Measurements from ENCODE around the gene EEIG1.

EEIG1 gene

DNA sequence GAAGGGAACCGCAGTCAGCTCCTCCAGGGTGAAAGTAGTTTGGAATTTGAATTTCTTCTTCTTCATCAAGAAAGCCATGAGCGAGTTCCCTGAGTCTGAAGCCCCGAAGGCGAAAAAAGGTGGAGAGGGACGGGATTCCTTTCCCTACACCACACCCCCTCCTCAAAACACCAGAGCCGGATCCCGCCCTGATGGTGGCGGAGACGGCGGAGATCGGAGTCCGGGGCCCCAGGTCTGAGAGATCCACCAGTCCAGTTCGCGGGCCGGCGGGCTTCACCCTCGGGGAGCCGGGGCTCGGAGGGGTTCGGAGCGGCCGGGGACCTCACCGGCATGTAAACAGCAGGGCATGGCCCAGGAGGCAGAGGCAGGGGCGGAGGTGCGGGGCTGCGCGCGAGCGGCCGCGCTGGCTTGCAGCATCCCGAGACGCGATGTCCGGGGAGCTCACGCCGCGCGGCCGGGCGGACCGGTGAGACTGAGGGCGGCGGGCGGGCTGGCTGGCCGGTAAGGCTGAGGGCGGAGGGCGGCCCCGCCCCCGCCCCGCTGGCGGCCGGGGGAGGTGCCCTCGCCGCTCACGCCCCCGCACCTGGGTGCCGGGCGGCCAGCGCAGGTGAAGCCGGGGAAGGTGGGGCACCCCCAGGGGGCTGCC, 606 bp downstream of the EEIG1 start:
- peaks cover 6% of the 10 kb centered on the region; the same call in 1 of the 2 replicates for H3K4me1 ChIP-seq (ENCODE audit: control insufficient read depth, insufficient read depth, low read length)
- TF ChIP-seq SP3 (tag by site-specific recombination; IDR thresholded peaks at IDR 0.05) = peak; percentile 14; the same call in 1 of the 2 replicates
- TF ChIP-seq KLF9 (tag by site-specific recombination; IDR thresholded peaks at IDR 0.05; ENCODE audit: low read depth) = peak; percentile 78
- TF ChIP-seq ZNF335 (tag by site-specific recombination; conservative IDR thresholded peaks at IDR 0.05) = peak; percentile 68
- TF ChIP-seq ZBTB20 (tag by site-specific recombination; IDR thresholded peaks at IDR 0.05) = peak; percentile 87
- TF ChIP-seq, protein P1, sequence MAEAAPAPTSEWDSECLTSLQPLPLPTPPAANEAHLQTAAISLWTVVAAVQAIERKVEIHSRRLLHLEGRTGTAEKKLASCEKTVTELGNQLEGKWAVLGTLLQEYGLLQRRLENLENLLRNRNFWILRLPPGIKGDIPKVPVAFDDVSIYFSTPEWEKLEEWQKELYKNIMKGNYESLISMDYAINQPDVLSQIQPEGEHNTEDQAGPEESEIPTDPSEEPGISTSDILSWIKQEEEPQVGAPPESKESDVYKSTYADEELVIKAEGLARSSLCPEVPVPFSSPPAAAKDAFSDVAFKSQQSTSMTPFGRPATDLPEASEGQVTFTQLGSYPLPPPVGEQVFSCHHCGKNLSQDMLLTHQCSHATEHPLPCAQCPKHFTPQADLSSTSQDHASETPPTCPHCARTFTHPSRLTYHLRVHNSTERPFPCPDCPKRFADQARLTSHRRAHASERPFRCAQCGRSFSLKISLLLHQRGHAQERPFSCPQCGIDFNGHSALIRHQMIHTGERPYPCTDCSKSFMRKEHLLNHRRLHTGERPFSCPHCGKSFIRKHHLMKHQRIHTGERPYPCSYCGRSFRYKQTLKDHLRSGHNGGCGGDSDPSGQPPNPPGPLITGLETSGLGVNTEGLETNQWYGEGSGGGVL (tag by site-specific recombination; IDR thresholded peaks at IDR 0.05) = 0 out of 2 replicates have a peak, but pooled peaks have one; percentile 3
- TF ChIP-seq, protein P2, sequence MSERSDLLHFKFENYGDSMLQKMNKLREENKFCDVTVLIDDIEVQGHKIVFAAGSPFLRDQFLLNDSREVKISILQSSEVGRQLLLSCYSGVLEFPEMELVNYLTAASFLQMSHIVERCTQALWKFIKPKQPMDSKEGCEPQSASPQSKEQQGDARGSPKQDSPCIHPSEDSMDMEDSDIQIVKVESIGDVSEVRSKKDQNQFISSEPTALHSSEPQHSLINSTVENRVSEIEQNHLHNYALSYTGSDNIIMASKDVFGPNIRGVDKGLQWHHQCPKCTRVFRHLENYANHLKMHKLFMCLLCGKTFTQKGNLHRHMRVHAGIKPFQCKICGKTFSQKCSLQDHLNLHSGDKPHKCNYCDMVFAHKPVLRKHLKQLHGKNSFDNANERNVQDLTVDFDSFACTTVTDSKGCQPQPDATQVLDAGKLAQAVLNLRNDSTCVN (tag by site-specific recombination; optimal IDR thresholded peaks at IDR 0.05) = peak; percentile 62
- TF ChIP-seq ZNF654 (tag by site-specific recombination; IDR thresholded peaks at IDR 0.05; ENCODE audit: low read depth) = no peak
- TF ChIP-seq, protein P3, sequence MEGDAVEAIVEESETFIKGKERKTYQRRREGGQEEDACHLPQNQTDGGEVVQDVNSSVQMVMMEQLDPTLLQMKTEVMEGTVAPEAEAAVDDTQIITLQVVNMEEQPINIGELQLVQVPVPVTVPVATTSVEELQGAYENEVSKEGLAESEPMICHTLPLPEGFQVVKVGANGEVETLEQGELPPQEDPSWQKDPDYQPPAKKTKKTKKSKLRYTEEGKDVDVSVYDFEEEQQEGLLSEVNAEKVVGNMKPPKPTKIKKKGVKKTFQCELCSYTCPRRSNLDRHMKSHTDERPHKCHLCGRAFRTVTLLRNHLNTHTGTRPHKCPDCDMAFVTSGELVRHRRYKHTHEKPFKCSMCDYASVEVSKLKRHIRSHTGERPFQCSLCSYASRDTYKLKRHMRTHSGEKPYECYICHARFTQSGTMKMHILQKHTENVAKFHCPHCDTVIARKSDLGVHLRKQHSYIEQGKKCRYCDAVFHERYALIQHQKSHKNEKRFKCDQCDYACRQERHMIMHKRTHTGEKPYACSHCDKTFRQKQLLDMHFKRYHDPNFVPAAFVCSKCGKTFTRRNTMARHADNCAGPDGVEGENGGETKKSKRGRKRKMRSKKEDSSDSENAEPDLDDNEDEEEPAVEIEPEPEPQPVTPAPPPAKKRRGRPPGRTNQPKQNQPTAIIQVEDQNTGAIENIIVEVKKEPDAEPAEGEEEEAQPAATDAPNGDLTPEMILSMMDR (tag by site-specific recombination; IDR thresholded peaks at IDR 0.05) = no peak
- POLR2A ChIA-PET = interaction anchor here (0.5 to 2.8 kb wide), 15 partner anchors 10 to 391 kb away, joined by 3 to 19 read pairs (median 4); partner anchors contain the start of genes SLC25A25 and URM1
- H3K9me3 ChIP-seq (ENCODE audit: control insufficient read depth, insufficient read depth, low read depth, low read length) = no peaks in the 10 kb centered on the region
- H3K27ac ChIP-seq (ENCODE audit: extremely low read depth, low read depth, low read length) = peak overlapping the region; percentile 81; the same call in 1 of the 2 replicates
- peaks cover 0 to 3% of the 10 kb centered on the region in 2 experiments; a peak in 1 of 3 replicates for H3K36me3 ChIP-seq (ENCODE audit: control insufficient read depth in 2 of 2, insufficient read depth in 1 of 2, low read length in 2 of 2)
- CTCF ChIA-PET = interaction anchor here (1.0 to 10.0 kb wide), 6 partner anchors 31 to 145 kb away, joined by 3 to 94 read pairs (median 4); no protein-coding TSS in a partner anchor
- H3K4me3 ChIP-seq (ENCODE audit: low read depth, low read length) = peak overlapping the region; percentile 66

DNA sequence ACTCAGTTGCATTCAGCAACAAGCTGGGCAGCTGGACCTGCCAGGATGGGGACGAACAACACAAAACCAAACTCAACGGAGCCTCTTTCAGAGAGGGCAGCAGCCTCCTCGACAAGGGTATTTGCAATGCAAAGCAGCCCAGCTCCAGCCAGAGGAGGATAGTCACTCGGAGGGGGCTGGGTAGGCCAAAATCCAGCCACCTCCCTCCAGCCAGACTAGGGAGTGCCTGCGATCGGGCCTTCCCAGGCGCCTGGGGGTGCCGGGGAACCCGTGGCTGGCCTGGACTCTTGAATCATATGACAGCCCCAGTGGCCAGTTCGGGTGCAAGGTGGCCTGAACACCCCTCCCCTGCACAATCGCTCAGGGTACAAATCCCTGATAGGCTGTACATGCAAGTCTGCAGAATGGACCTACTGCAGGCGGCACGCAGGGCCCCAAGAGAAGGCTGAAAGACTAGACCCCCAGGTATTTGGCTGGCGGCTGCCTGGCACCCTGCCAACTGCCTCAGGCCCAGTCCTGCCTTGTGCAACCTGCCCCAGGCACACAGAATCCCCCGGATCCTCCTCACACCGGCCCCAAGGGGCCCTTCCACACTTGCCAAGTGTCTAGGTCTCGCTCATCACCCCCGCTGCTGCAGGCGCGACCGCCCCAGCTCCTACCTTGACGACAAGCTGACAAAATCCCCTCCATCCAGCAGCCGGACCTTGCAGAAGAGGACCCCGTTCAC, 1.3 kb downstream of the EEIG1 start:
- H3K9me3 ChIP-seq (ENCODE audit: control insufficient read depth, insufficient read depth, low read depth, low read length) = no peaks in the 10 kb centered on the region
- peaks cover 6% of the 10 kb centered on the region; the same call in 1 of the 2 replicates for H3K4me1 ChIP-seq (ENCODE audit: control insufficient read depth, insufficient read depth, low read length)
- peaks cover 0 to 3% of the 10 kb centered on the region in 2 experiments; a peak in 1 of 3 replicates for H3K36me3 ChIP-seq (ENCODE audit: control insufficient read depth in 2 of 2, insufficient read depth in 1 of 2, low read length in 2 of 2)
- CTCF ChIA-PET = interaction anchor here (1.0 to 10.0 kb wide), 9 partner anchors 25 to 145 kb away, joined by 3 to 94 read pairs (median 4); no protein-coding TSS in a partner anchor
- H3K27ac ChIP-seq (ENCODE audit: extremely low read depth, low read depth, low read length) = peak overlapping the region; percentile 81; the same call in 1 of the 2 replicates
- POLR2A ChIA-PET = interaction anchor here (0.6 to 2.8 kb wide), 9 partner anchors 9 to 392 kb away, joined by 3 to 19 read pairs (median 6); partner anchors contain the start of gene URM1
- peak overlapping the region; percentile 66 for H3K4me3 ChIP-seq (ENCODE audit: low read depth, low read length)
- no peak for TF ChIP-seq ZNF146 (tag by site-specific recombination; IDR thresholded peaks at IDR 0.05)
- TF ChIP-seq, protein P4, sequence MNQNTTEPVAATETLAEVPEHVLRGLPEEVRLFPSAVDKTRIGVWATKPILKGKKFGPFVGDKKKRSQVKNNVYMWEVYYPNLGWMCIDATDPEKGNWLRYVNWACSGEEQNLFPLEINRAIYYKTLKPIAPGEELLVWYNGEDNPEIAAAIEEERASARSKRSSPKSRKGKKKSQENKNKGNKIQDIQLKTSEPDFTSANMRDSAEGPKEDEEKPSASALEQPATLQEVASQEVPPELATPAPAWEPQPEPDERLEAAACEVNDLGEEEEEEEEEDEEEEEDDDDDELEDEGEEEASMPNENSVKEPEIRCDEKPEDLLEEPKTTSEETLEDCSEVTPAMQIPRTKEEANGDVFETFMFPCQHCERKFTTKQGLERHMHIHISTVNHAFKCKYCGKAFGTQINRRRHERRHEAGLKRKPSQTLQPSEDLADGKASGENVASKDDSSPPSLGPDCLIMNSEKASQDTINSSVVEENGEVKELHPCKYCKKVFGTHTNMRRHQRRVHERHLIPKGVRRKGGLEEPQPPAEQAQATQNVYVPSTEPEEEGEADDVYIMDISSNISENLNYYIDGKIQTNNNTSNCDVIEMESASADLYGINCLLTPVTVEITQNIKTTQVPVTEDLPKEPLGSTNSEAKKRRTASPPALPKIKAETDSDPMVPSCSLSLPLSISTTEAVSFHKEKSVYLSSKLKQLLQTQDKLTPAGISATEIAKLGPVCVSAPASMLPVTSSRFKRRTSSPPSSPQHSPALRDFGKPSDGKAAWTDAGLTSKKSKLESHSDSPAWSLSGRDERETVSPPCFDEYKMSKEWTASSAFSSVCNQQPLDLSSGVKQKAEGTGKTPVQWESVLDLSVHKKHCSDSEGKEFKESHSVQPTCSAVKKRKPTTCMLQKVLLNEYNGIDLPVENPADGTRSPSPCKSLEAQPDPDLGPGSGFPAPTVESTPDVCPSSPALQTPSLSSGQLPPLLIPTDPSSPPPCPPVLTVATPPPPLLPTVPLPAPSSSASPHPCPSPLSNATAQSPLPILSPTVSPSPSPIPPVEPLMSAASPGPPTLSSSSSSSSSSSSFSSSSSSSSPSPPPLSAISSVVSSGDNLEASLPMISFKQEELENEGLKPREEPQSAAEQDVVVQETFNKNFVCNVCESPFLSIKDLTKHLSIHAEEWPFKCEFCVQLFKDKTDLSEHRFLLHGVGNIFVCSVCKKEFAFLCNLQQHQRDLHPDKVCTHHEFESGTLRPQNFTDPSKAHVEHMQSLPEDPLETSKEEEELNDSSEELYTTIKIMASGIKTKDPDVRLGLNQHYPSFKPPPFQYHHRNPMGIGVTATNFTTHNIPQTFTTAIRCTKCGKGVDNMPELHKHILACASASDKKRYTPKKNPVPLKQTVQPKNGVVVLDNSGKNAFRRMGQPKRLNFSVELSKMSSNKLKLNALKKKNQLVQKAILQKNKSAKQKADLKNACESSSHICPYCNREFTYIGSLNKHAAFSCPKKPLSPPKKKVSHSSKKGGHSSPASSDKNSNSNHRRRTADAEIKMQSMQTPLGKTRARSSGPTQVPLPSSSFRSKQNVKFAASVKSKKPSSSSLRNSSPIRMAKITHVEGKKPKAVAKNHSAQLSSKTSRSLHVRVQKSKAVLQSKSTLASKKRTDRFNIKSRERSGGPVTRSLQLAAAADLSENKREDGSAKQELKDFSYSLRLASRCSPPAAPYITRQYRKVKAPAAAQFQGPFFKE (tag by site-specific recombination; IDR thresholded peaks at IDR 0.05; ENCODE audit: borderline replicate concordance) = no peak
- no peak for TF ChIP-seq ZNF777 (tag by site-specific recombination; IDR thresholded peaks at IDR 0.05; ENCODE audit: borderline replicate concordance)
- 0 out of 2 replicates have a peak, but pooled peaks have one; percentile 31 for TF ChIP-seq ZNF248 (tag by site-specific recombination; IDR thresholded peaks at IDR 0.05)
- TF ChIP-seq ZNF184 (tag by site-specific recombination; IDR thresholded peaks at IDR 0.05) = peak; percentile 83
- TF ChIP-seq ZXDB (tag by site-specific recombination; IDR thresholded peaks at IDR 0.05) = peak; percentile 27; the same call in 1 of the 2 replicates
- no peak for TF ChIP-seq ZNF19 (tag by site-specific recombination; IDR thresholded peaks at IDR 0.05; ENCODE audit: low read depth)
- TF ChIP-seq ZNF114 (tag by site-specific recombination; IDR thresholded peaks at IDR 0.05) = no peak
- TF ChIP-seq, protein P5, sequence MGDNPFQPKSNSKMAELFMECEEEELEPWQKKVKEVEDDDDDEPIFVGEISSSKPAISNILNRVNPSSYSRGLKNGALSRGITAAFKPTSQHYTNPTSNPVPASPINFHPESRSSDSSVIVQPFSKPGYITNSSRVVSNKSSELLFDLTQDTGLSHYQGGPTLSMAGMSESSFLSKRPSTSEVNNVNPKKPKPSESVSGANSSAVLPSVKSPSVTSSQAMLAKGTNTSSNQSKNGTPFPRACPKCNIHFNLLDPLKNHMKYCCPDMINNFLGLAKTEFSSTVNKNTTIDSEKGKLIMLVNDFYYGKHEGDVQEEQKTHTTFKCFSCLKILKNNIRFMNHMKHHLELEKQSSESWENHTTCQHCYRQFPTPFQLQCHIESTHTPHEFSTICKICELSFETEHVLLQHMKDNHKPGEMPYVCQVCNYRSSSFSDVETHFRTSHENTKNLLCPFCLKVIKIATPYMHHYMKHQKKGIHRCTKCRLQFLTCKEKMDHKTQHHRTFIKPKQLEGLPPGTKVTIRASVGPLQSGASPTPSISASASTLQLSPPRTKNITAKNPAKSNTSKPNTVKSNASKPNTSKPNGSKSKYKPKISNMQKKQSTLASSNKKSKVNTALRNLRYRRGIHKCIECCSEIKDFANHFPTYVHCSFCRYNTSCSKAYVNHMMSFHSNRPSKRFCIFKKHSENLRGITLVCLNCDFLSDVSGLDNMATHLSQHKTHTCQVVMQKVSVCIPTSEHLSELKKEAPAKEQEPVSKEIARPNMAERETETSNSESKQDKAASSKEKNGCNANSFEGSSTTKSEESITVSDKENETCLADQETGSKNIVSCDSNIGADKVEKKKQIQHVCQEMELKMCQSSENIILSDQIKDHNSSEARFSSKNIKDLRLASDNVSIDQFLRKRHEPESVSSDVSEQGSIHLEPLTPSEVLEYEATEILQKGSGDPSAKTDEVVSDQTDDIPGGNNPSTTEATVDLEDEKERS (tag by site-specific recombination; IDR thresholded peaks at IDR 0.05) = no peak

Measured in HEK293 (cell line).